HEK293T (cell line): ENCODE measurements around the gene GRID1.

Experiments used
- ELF4 ChIP-seq: fragments of 450-650 bp; IDR thresholded peaks from 2 replicates; pipeline ENCODE4 v1.6.1; 2017; ENCODE audit warnings: antibody characterized with exemption
- FOXK2 ChIP-seq: fragments of 450-650 bp; IDR thresholded peaks from 2 replicates; pipeline ENCODE4 v1.6.1; 2016; ENCODE audit warnings: mild to moderate bottlenecking
- FOXM1 ChIP-seq: fragments of 450-650 bp; IDR thresholded peaks from 2 replicates; pipeline ENCODE4 v1.6.1; 2017; ENCODE audit warnings: mild to moderate bottlenecking, borderline replicate concordance
- NFRKB ChIP-seq: fragments of 450-650 bp; IDR thresholded peaks from 2 replicates; pipeline ENCODE4 v1.6.1; 2016; ENCODE audit warnings: mild to moderate bottlenecking, moderate library complexity
- SUZ12 ChIP-seq: fragments of 450-650 bp; IDR thresholded peaks from 2 replicates; pipeline ENCODE4 v1.6.1; 2016; ENCODE audit warnings: mild to moderate bottlenecking

DNA sequence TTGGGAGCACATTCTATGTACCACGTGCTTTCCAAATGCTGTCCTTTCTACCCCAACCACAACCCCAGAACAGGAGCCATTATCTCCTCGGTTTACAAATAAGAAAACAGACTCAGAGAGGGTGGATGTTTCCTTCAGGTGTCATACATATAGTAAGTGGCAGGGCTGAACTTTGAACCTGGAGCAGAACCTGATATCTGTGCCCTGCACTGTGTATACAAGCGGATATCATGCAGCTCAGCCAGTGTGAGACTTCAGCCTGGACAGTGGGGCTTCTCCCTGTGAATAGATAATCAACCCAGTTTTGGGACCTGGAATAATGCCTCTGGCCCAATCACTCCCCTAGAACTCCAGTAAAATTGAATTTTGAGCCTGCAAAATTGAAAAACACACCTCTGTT lies 341.1 kb downstream of the GRID1 start:
- TF ChIP-seq FOXM1 (no peak), FOXK2 (no peak), SUZ12 (no peak), ELF4 (no peak), NFRKB (no peak)
